SU-DHL-6 (cell line): ENCODE measurements around the gene CYSTM1.

Experiments
- H2AFZ ChIP-seq: fragments of 200-600 bp; sonication (generic); 2 replicates; pipeline ENCODE4 v1.6.1; 2014; ENCODE audit warnings: low read depth, mild to moderate bottlenecking, moderate library complexity, mixed read lengths, antibody characterized with exemption, low read length; ENCODE audit not compliant: severe bottlenecking
- H3F3A ChIP-seq: fragments of 200-600 bp; shearing (Covaris generic); 2 replicates; pipeline ENCODE4 v1.6.0; 2016; ENCODE audit warnings: antibody characterized with exemption, mild to moderate bottlenecking; ENCODE audit not compliant: insufficient read depth
- H3K27ac ChIP-seq: fragments of 200-600 bp; sonication (generic); 2 replicates; pipeline ENCODE4 v1.5.1; 2016; ENCODE audit warnings: low read depth, mild to moderate bottlenecking, low read length, moderate library complexity, mixed read lengths
- H3K27me3 ChIP-seq: fragments of 200-600 bp; sonication (generic), shearing (Covaris generic); 2 replicates; pipeline ENCODE4 v1.6.0; 2014; ENCODE audit warnings: mild to moderate bottlenecking, low read length
- H3K36me3 ChIP-seq: fragments of 200-600 bp; sonication (generic); 2 replicates; pipeline ENCODE4 v1.6.1; 2014; ENCODE audit warnings: mild to moderate bottlenecking, low read length, mixed read lengths
- H3K4me2 ChIP-seq: fragments of 300-600, 200-600 bp; shearing (Covaris generic), sonication (generic); 2 replicates; pipeline ENCODE4 v1.6.0; 2014; ENCODE audit warnings: low read length, low read depth, mild to moderate bottlenecking; ENCODE audit not compliant: poor library complexity, severe bottlenecking
- H3K4me3 ChIP-seq: fragments of 200-600 bp; sonication (generic); 2 replicates; pipeline ENCODE4 v1.5.1; 2014; ENCODE audit warnings: antibody characterized with exemption, low read length, mild to moderate bottlenecking, mixed read lengths; ENCODE audit not compliant: insufficient read depth, poor library complexity, severe bottlenecking
- H3K79me2 ChIP-seq: fragments of 200-600 bp; sonication (generic); 2 replicates; pipeline ENCODE4 v1.6.1; 2014; ENCODE audit warnings: mild to moderate bottlenecking, low read length, moderate library complexity; ENCODE audit not compliant: insufficient read depth
- H3K9ac ChIP-seq: fragments of 200-600 bp; sonication (generic); 2 replicates; pipeline ENCODE4 v1.7.0; 2014; ENCODE audit warnings: mild to moderate bottlenecking, low read length
- H3K9me2 ChIP-seq: fragments of 200-600 bp; sonication (generic); replicated peaks from 2 replicates; pipeline ENCODE4 v1.6.1; 2014; ENCODE audit warnings: low read length; ENCODE audit not compliant: insufficient read depth
- H3K9me3 ChIP-seq: fragments of 200-600 bp; sonication (generic); 2 replicates; pipeline ENCODE4 v1.6.1; 2014; ENCODE audit warnings: low read length, mixed read lengths; ENCODE audit not compliant: insufficient read depth
- H4K20me1 ChIP-seq: fragments of 200-600 bp; sonication (generic); 2 replicates; pipeline ENCODE4 v1.6.1; 2014; ENCODE audit warnings: low read depth, mild to moderate bottlenecking, antibody characterized with exemption, low read length, moderate library complexity, mixed read lengths
- CTCF ChIP-seq: fragments of 200-600 bp; sonication (generic); IDR thresholded peaks from one replicate; pipeline ENCODE4 v1.5.1; 2017; ENCODE audit warnings: antibody characterized with exemption, mild to moderate bottlenecking, low read length, moderate library complexity; ENCODE audit not compliant: insufficient read depth, poor library complexity, severe bottlenecking
- EZH2phosphoT487 ChIP-seq: fragments of 200-600 bp; sonication (generic), shearing (Covaris generic); conservative IDR thresholded peaks from 2 replicates; pipeline ENCODE4 v1.6.1; 2018; ENCODE audit warnings: mild to moderate bottlenecking, antibody characterized with exemption, low read length, moderate library complexity, mixed read lengths

Gene CYSTM1

DNA sequence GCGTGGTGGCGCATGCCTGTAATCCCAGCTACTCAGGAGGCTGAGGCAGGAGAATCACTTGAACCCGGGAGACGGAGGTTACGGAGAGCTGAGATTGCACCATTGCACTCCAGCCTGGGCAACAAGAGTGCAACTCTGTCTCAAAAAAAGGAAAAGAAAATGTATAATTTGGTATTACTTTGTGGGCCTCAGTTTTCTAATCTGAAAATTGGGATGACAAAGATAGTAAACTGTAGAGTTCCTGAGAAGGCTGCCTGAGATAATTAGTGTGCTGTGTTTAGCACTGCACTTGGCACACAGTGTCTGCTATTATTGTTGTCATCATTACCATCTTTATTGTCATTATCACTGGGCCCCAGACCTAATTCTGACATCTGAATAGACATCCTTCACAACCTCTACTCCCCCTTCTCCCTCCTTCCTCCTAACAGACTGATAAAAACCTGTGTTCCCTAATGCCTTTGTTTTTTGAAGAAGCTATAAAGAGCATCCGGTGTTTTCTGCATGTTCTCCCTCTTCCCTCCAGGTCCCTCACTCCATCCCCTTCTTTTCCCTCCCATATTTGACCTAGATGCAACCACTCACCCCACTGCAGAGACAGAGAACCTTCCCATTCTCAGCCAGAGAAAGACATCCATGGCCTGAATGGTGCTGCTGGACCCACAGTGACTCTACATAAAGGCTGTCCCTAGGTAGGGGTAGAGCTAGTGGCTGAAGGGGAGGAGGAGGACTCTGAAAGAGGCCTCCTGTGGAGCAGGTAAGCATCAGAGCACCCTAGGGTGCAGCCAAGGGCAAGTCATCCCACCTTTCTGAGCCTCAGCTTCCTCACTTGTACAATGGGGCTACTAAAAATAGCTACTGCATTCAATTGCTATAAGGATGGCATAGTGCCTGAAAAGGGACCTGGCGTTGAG is 15.7 kb upstream of the CYSTM1 start:
- Histone ChIP-seq H3K79me2 (no peaks in the 10 kb centered on the region), H3K36me3 (no peaks in the 10 kb centered on the region), H4K20me1 (no peaks in the 10 kb centered on the region), H3F3A (no peaks in the 10 kb centered on the region), H3K4me3 (no peak overlapping the region), H3K9me3 (no peaks in the 10 kb centered on the region), H3K27me3 (no peaks in the 10 kb centered on the region), H3K9me2 (no peaks in the 10 kb centered on the region), H3K4me2 (no peak overlapping the region), H3K27ac (no peak overlapping the region), H3K9ac (no peak overlapping the region), H2AFZ (no peak overlapping the region)
- no peak for TF ChIP-seq EZH2phosphoT487
- no peak for TF ChIP-seq CTCF

DNA sequence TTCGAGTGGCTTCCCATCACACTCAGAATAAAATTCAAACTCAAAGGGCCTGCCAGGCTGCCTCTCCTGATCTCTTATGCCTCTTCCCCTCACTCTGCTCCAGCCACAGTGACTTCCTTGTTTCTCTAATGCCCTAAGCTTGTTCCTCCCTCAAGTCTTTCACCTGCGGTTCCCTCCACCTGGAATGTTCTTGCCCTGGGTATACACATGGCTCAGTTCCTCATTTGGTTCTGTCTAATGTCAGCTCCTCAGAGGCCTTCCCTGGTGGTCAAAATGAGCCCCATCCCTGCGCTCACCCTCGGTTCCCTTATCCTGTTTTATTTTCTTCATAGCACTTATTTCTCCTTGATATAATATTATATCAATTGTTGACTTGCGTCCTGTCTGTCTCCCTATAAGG is 12.7 kb upstream of the CYSTM1 start:
- Histone ChIP-seq H3K4me2 (no peak overlapping the region), H2AFZ (no peak overlapping the region), H3K79me2 (no peaks in the 10 kb centered on the region), H3K4me3 (no peak overlapping the region), H4K20me1 (no peaks in the 10 kb centered on the region), H3K9me3 (no peaks in the 10 kb centered on the region), H3K9me2 (no peaks in the 10 kb centered on the region), H3F3A (no peaks in the 10 kb centered on the region), H3K9ac (no peak overlapping the region), H3K36me3 (no peaks in the 10 kb centered on the region), H3K27me3 (no peaks in the 10 kb centered on the region), H3K27ac (no peak overlapping the region)
- TF ChIP-seq CTCF (no peak), EZH2phosphoT487 (no peak)

DNA sequence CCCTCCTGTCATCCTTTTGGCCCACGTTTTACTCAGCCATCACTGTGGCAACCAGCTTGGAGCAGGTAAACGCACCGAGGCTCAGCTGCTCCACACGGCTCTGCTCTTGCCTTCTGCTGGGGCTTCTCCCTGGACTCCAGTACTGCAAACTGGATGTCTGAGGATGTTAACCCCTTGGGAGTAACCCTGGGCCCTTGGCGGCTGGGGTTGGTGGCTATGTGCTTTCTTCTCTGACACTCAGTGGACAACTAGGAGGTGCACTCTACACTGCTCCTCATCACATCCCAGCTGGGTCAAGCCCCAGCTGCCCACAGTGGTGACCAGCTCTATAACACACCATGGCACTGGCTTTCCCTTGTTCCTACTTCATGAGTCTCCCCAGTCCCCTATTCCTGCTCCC is 12.2 kb upstream of the CYSTM1 start:
- no peak overlapping the region for H3K9ac ChIP-seq
- no peaks in the 10 kb centered on the region for H3K9me3 ChIP-seq
- H3K4me3 ChIP-seq: no peak overlapping the region
- no peaks in the 10 kb centered on the region for H4K20me1 ChIP-seq
- no peaks in the 10 kb centered on the region for H3F3A ChIP-seq
- no peak overlapping the region for H3K27ac ChIP-seq
- H3K79me2 ChIP-seq: no peaks in the 10 kb centered on the region
- no peak overlapping the region for H2AFZ ChIP-seq
- no peaks in the 10 kb centered on the region for H3K27me3 ChIP-seq
- no peaks in the 10 kb centered on the region for H3K9me2 ChIP-seq
- no peaks in the 10 kb centered on the region for H3K36me3 ChIP-seq
- no peak overlapping the region for H3K4me2 ChIP-seq
- TF ChIP-seq EZH2phosphoT487: no peak
- no peak for TF ChIP-seq CTCF
